ENCODE measurements around the gene MIEF2. TPM values are rescaled to one million over a fixed set of nuclear protein-coding genes. Genes with fewer than 3 reads are reported as not detected.

Gene MIEF2
- total RNA-seq, 6 experiments from 2014 or later: 5.9 to 10.6 (median 7.1) TPM

GRCh38 chr17:18248300-18248731 lies 12.1 kb upstream of the MIEF2 start:
- no peak overlapping the region for H3K4me3 ChIP-seq
- DNase-seq: no peak
- peaks cover 0 to 6% (median 0%) of the 10 kb centered on the region in 4 donors for H3K4me1 ChIP-seq
- H3K36me3 ChIP-seq: peaks cover 7 to 77% (median 36%) of the 10 kb centered on the region in 4 donors
- H3K27me3 ChIP-seq: no peaks in the 10 kb centered on the region
- intact Hi-C loops (cut with DNase I): no loop called here
- TF ChIP-seq CTCF (IDR thresholded peaks at IDR 0.05) (peak; percentile 52 to 65 (median 58)), POLR2A (IDR thresholded peaks at IDR 0.05) (no peak)
- WGBS (ENCODE audit: insufficient coverage, low coverage, low lambda C conversion rate, missing lambda C conversion rate): 36% methylated on average over 7 of the region's 9 CpGs
- ATAC-seq: peak; percentile 54 to 72 (median 66)
- no peaks in the 10 kb centered on the region for H3K9me3 ChIP-seq
- no peak overlapping the region for H3K27ac ChIP-seq

- no peak for DNase-seq
- Histone ChIP-seq H3K27ac (no peak overlapping the region), H3K36me3 (peaks cover 7 to 82% (median 36%) of the 10 kb centered on the region in 4 donors), H3K4me3 (no peak overlapping the region), H3K4me1 (peaks cover 0 to 8% (median 0%) of the 10 kb centered on the region in 4 donors), H3K9me3 (no peaks in the 10 kb centered on the region), H3K27me3 (no peaks in the 10 kb centered on the region)
- intact Hi-C loops (cut with DNase I): no loop called here
- TF ChIP-seq POLR2A (IDR thresholded peaks at IDR 0.05) (no peak), CTCF (IDR thresholded peaks at IDR 0.05) (no peak)
- 77% methylated on average over 3 of the region's 7 CpGs for WGBS (ENCODE audit: insufficient coverage, low coverage, low lambda C conversion rate, missing lambda C conversion rate)
- ATAC-seq: no peak
Measured at GRCh38 chr17:18248811-18249210, 11.7 kb upstream of the MIEF2 start.

- no peak for TF ChIP-seq CTCF (IDR thresholded peaks at IDR 0.05)
- no peak for TF ChIP-seq POLR2A (IDR thresholded peaks at IDR 0.05)
- ATAC-seq: peak; percentile 11 to 43 (median 28)
- Histone ChIP-seq H3K4me1 (peaks cover 0 to 8% (median 0%) of the 10 kb centered on the region in 4 donors), H3K27ac (no peak overlapping the region), H3K4me3 (no peak overlapping the region), H3K9me3 (no peaks in the 10 kb centered on the region), H3K36me3 (peaks cover 7 to 90% (median 39%) of the 10 kb centered on the region in 4 donors), H3K27me3 (no peaks in the 10 kb centered on the region)
- intact Hi-C loops (cut with DNase I): loop anchor here in 1 of 2 donors (10.0 kb wide), 1 partner anchor 65 kb away; the partner anchor contains the start of genes SMCR8 and TOP3A
- DNase-seq: no peak
- WGBS (ENCODE audit: insufficient coverage, low coverage, low lambda C conversion rate, missing lambda C conversion rate): no CpG with 5 or more reads among the region's 9 CpGs
Measured at GRCh38 chr17:18250259-18250658, 10.2 kb upstream of the MIEF2 start.

- ATAC-seq (no peak), DNase-seq (no peak)
- no peak overlapping the region for H3K4me3 ChIP-seq
- intact Hi-C loops (cut with DNase I): loop anchor here in 1 of 2 donors (10.0 kb wide), 1 partner anchor 64 kb away; the partner anchor contains the start of genes SMCR8 and TOP3A
- H3K4me1 ChIP-seq: peaks cover 0 to 8% (median 0%) of the 10 kb centered on the region in 4 donors
- H3K36me3 ChIP-seq: peaks cover 7 to 90% (median 35%) of the 10 kb centered on the region in 4 donors
- H3K27me3 ChIP-seq: no peaks in the 10 kb centered on the region
- H3K9me3 ChIP-seq: no peaks in the 10 kb centered on the region
- 76% methylated on average over 6 of the region's 14 CpGs for WGBS (ENCODE audit: insufficient coverage, low coverage, low lambda C conversion rate, missing lambda C conversion rate)
- no peak overlapping the region for H3K27ac ChIP-seq
- TF ChIP-seq CTCF (IDR thresholded peaks at IDR 0.05) (no peak), POLR2A (IDR thresholded peaks at IDR 0.05) (no peak)
Measured at GRCh38 chr17:18250708-18251107, 9.8 kb upstream of the MIEF2 start.

All from right lobe of liver (tissue), 6 donors.